Measurements from ENCODE around the gene TPST2.

The TPST2 gene

GRCh38 chr22:26589845-26590736 is at the start of gene TPST2:
TPST2 (minus strand) TSS chr22:26590132; CDS start chr22:26541630, 48,502 bp downstream.
- Histone ChIP-seq H3F3A (ENCODE audit: insufficient read depth, low read length) (peaks cover 67% of the 10 kb centered on the region), H3K27ac (ENCODE audit: low read length) (peak within 1 kb of the TSS; percentile 93), H3K9me3 (replicated peaks; ENCODE audit: insufficient read depth, low read length) (no peaks in the 10 kb centered on the region), H2AFZ (ENCODE audit: low read length) (no peak within 1 kb of the TSS), H3K9me2 (replicated peaks; ENCODE audit: insufficient read depth, low read length) (no peaks in the 10 kb centered on the region), H3K9ac (ENCODE audit: low read length) (peak within 1 kb of the TSS; percentile 98), H3K27me3 (replicated peaks; ENCODE audit: insufficient read depth, low read length) (no peaks in the 10 kb centered on the region), H3K79me2 (ENCODE audit: low read length) (peaks cover 47% of the 10 kb centered on the region), H3K4me3 (ENCODE audit: low read length) (peak within 1 kb of the TSS; percentile 76), H3K4me1 (ENCODE audit: low read length) (peaks cover 60% of the 10 kb centered on the region), H3K4me2 (ENCODE audit: low read depth, low read length) (peak within 1 kb of the TSS; percentile 94), H3K36me3 (replicated peaks; ENCODE audit: insufficient read depth, low read length) (no peaks in the 10 kb centered on the region), H4K20me1 (ENCODE audit: insufficient read depth, low read length) (peaks cover 3% of the 10 kb centered on the region; the same call in 1 of the 2 replicates)
- DNase-seq, result peak; percentile 82
- no peak for TF ChIP-seq EZH2 (optimal IDR thresholded peaks at IDR 0.05; ENCODE audit: low read depth, low read length)
- TF ChIP-seq EZH2phosphoT487 (IDR thresholded peaks at IDR 0.05; ENCODE audit: low read length), result no peak
- no peak for TF ChIP-seq CTCF (IDR thresholded peaks at IDR 0.05; ENCODE audit: low read length)

- no peaks in the 10 kb centered on the region for H3K9me3 ChIP-seq (replicated peaks; ENCODE audit: insufficient read depth, low read length)
- no peak overlapping the region for H3K4me3 ChIP-seq (ENCODE audit: low read length)
- H2AFZ ChIP-seq (ENCODE audit: low read length), result no peak overlapping the region
- no peaks in the 10 kb centered on the region for H3F3A ChIP-seq (ENCODE audit: insufficient read depth, low read length)
- no peak for DNase-seq
- H3K27ac ChIP-seq (ENCODE audit: low read length), result no peak overlapping the region
- no peaks in the 10 kb centered on the region for H3K9me2 ChIP-seq (replicated peaks; ENCODE audit: insufficient read depth, low read length)
- no peak overlapping the region for H3K4me2 ChIP-seq (ENCODE audit: low read depth, low read length)
- no peaks in the 10 kb centered on the region for H3K79me2 ChIP-seq (ENCODE audit: low read length)
- TF ChIP-seq EZH2phosphoT487 (IDR thresholded peaks at IDR 0.05; ENCODE audit: low read length) (no peak), CTCF (IDR thresholded peaks at IDR 0.05; ENCODE audit: low read length) (no peak), EZH2 (optimal IDR thresholded peaks at IDR 0.05; ENCODE audit: low read depth, low read length) (no peak)
- H3K4me1 ChIP-seq (ENCODE audit: low read length), result 0 out of 2 replicates have a peak, but pooled peaks cover 2% of the 10 kb centered on the region
- no peaks in the 10 kb centered on the region for H4K20me1 ChIP-seq (ENCODE audit: insufficient read depth, low read length)
- H3K27me3 ChIP-seq (replicated peaks; ENCODE audit: insufficient read depth, low read length), result no peaks in the 10 kb centered on the region
- no peaks in the 10 kb centered on the region for H3K36me3 ChIP-seq (replicated peaks; ENCODE audit: insufficient read depth, low read length)
- H3K9ac ChIP-seq (ENCODE audit: low read length), result no peak overlapping the region
Measured at GRCh38 chr22:26636296-26636695, 46.4 kb upstream of the TPST2 start.

- H3K4me2 ChIP-seq (ENCODE audit: low read depth, low read length), result no peak overlapping the region
- no peaks in the 10 kb centered on the region for H3K27me3 ChIP-seq (replicated peaks; ENCODE audit: insufficient read depth, low read length)
- DNase-seq, result no peak
- H3K9me3 ChIP-seq (replicated peaks; ENCODE audit: insufficient read depth, low read length), result no peaks in the 10 kb centered on the region
- no peak overlapping the region for H3K4me3 ChIP-seq (ENCODE audit: low read length)
- no peaks in the 10 kb centered on the region for H4K20me1 ChIP-seq (ENCODE audit: insufficient read depth, low read length)
- H2AFZ ChIP-seq (ENCODE audit: low read length), result no peak overlapping the region
- no peaks in the 10 kb centered on the region for H3K79me2 ChIP-seq (ENCODE audit: low read length)
- H3K9me2 ChIP-seq (replicated peaks; ENCODE audit: insufficient read depth, low read length), result no peaks in the 10 kb centered on the region
- H3K36me3 ChIP-seq (replicated peaks; ENCODE audit: insufficient read depth, low read length), result no peaks in the 10 kb centered on the region
- H3K4me1 ChIP-seq (ENCODE audit: low read length), result 0 out of 2 replicates have a peak, but pooled peaks cover 6% of the 10 kb centered on the region
- TF ChIP-seq CTCF (IDR thresholded peaks at IDR 0.05; ENCODE audit: low read length) (no peak), EZH2 (optimal IDR thresholded peaks at IDR 0.05; ENCODE audit: low read depth, low read length) (no peak)
- H3K27ac ChIP-seq (ENCODE audit: low read length), result no peak overlapping the region
- H3F3A ChIP-seq (ENCODE audit: insufficient read depth, low read length), result no peaks in the 10 kb centered on the region
- H3K9ac ChIP-seq (ENCODE audit: low read length), result no peak overlapping the region
Measured at GRCh38 chr22:26635117-26635516, 45.2 kb upstream of the TPST2 start.
